Measurements from ENCODE around the gene BBS9.

DNA sequence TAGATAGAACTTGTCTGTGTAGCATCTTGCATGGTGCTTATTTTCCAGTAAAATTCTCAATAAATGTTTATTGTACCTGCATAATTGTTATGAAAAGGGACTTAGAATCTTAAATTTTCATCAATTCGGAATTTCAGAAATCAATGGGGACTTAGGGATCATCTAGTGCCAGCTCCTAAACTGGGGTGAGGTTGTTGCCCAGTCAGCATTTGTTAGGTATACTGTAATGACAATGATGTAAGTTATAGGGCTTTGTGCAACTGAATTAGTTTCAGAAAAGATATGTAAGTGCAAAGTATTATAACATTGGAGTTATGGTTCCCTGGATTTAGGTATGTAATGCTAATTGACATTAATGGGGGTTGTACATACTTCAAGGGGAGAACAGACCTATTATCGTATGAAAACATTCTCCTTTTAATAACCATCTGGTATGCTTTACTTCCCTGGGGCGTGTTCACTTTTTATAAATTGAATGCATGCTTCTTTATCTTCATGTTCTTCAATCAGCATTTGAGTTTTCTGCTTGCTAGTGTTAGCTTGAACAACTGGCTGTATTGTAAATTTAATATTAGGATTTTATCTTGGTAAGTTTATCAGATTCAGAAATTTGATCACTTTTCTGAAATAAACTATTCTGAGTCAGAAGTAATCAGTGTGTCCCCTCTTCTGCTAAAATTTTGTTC lies 270.3 kb downstream of the BBS9 start:
- TF ChIP-seq, protein P1, sequence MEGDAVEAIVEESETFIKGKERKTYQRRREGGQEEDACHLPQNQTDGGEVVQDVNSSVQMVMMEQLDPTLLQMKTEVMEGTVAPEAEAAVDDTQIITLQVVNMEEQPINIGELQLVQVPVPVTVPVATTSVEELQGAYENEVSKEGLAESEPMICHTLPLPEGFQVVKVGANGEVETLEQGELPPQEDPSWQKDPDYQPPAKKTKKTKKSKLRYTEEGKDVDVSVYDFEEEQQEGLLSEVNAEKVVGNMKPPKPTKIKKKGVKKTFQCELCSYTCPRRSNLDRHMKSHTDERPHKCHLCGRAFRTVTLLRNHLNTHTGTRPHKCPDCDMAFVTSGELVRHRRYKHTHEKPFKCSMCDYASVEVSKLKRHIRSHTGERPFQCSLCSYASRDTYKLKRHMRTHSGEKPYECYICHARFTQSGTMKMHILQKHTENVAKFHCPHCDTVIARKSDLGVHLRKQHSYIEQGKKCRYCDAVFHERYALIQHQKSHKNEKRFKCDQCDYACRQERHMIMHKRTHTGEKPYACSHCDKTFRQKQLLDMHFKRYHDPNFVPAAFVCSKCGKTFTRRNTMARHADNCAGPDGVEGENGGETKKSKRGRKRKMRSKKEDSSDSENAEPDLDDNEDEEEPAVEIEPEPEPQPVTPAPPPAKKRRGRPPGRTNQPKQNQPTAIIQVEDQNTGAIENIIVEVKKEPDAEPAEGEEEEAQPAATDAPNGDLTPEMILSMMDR (conservative IDR thresholded peaks at IDR 0.05; ENCODE audit: low read depth in 2 of 2), result no peak
- TF ChIP-seq, protein P2, sequence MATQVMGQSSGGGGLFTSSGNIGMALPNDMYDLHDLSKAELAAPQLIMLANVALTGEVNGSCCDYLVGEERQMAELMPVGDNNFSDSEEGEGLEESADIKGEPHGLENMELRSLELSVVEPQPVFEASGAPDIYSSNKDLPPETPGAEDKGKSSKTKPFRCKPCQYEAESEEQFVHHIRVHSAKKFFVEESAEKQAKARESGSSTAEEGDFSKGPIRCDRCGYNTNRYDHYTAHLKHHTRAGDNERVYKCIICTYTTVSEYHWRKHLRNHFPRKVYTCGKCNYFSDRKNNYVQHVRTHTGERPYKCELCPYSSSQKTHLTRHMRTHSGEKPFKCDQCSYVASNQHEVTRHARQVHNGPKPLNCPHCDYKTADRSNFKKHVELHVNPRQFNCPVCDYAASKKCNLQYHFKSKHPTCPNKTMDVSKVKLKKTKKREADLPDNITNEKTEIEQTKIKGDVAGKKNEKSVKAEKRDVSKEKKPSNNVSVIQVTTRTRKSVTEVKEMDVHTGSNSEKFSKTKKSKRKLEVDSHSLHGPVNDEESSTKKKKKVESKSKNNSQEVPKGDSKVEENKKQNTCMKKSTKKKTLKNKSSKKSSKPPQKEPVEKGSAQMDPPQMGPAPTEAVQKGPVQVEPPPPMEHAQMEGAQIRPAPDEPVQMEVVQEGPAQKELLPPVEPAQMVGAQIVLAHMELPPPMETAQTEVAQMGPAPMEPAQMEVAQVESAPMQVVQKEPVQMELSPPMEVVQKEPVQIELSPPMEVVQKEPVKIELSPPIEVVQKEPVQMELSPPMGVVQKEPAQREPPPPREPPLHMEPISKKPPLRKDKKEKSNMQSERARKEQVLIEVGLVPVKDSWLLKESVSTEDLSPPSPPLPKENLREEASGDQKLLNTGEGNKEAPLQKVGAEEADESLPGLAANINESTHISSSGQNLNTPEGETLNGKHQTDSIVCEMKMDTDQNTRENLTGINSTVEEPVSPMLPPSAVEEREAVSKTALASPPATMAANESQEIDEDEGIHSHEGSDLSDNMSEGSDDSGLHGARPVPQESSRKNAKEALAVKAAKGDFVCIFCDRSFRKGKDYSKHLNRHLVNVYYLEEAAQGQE (IDR thresholded peaks at IDR 0.05; ENCODE audit: unreplicated experiment), result no peak

Data from GM23338 (cell line).